Small intestine (tissue), 7 donors: ENCODE measurements around the gene HOXA6. TPM values are rescaled to one million over a fixed set of nuclear protein-coding genes. Genes with fewer than 3 reads are reported as not detected.

Experiments
- DNase-seq, 2 donors: peaks; one replicate each; pipeline versions ENCODE4 v3.0.0 to v3.0.0-alpha.2; 2013
- FAIRE-seq: peaks from 2 replicates; lab custom pipeline; 2012; peaks lifted over from hg19 to GRCh38; lab: Jason Lieb, UNC
- H3K27ac ChIP-seq, 3 donors: one replicate each; pipeline ENCODE4 v1.5.1; 2013; ENCODE audit warnings: low read length in 2 of 3, mild to moderate bottlenecking in 2 of 3, control low read depth in 1 of 3, inconsistent platforms in 1 of 3, low read depth in 1 of 3, moderate library complexity in 1 of 3
- H3K27me3 ChIP-seq, 3 donors: one replicate each; pipeline ENCODE4 v1.6.1; 2013; ENCODE audit warnings: low read length in 3 of 3, inconsistent platforms in 1 of 3; ENCODE audit not compliant: control insufficient read depth in 3 of 3, insufficient read depth in 3 of 3
- H3K36me3 ChIP-seq, 3 donors: one replicate each; pipeline ENCODE4 v1.6.1; 2013; ENCODE audit warnings: low read length in 3 of 3, inconsistent platforms in 1 of 3, low read depth in 1 of 3, mild to moderate bottlenecking in 1 of 3, moderate library complexity in 1 of 3; ENCODE audit not compliant: control insufficient read depth in 3 of 3, insufficient read depth in 2 of 3
- H3K4me1 ChIP-seq, 3 donors: one replicate each; pipeline ENCODE4 v1.6.1; 2013; ENCODE audit warnings: low read length in 2 of 3, inconsistent platforms in 1 of 3, low read depth in 1 of 3, mild to moderate bottlenecking in 1 of 3, moderate library complexity in 1 of 3; ENCODE audit not compliant: control insufficient read depth in 3 of 3, insufficient read depth in 2 of 3
- H3K4me3 ChIP-seq, 3 donors: one replicate each; pipeline ENCODE4 v1.5.1; 2013; ENCODE audit warnings: low read length in 3 of 3, control low read depth in 1 of 3, inconsistent platforms in 1 of 3, low read depth in 1 of 3, mild to moderate bottlenecking in 1 of 3, moderate library complexity in 1 of 3
- H3K9me3 ChIP-seq, 2 donors: one replicate each; pipeline ENCODE4 v1.6.1; 2013; ENCODE audit warnings: low read depth in 1 of 2, low read length in 1 of 2; ENCODE audit not compliant: control insufficient read depth in 2 of 2, insufficient read depth in 1 of 2
- WGBS, 3 donors: extraction: QIAGEN DNeasy Blood & Tissue Kit; methylation state at CpG; one replicate each; pipeline ENCODE4 v1.1.7; 2013; 5-methylcytosine and 5-hydroxymethylcytosine counted together
- polyA plus RNA-seq, 4 donors: library from polyadenylated mRNA; stranded (reverse) in 3 of 4; unstranded in 1 of 4; fragments of 200-250 nt in 3 of 4; fragments of 120-200 nt in 1 of 4; gene quantifications; one replicate each; pipeline versions ENCODE4 v1.2.1 to v1.2.3, GENCODE V29; 2013
- donor health status: healthy with polysubstance abuse.
- donor health status: control.
- donor health status: control.
- donor health status: Bipolar disorder and iron deficiency.
- donor health status: healthy.

Gene HOXA6
- polyA plus RNA-seq, 4 donors, result 0.46 to 29.7 (median 0.81) TPM; not detected in 1

- Histone ChIP-seq H3K36me3 (peaks cover 0 to 30% (median 0%) of the 10 kb centered on the region in 3 donors), H3K27ac (peak overlapping the region in 2 of 3 donors; percentile 73 to 96), H3K4me1 (peaks cover 0 to 37% (median 3%) of the 10 kb centered on the region in 3 donors), H3K4me3 (no peak overlapping the region), H3K27me3 (peaks cover 0 to 72% (median 2%) of the 10 kb centered on the region in 3 donors), H3K9me3 (no peaks in the 10 kb centered on the region)
- 78 to 88% (median 81%) methylated on average over 4 of the region's 4 CpGs for WGBS, 3 donors
- FAIRE-seq (no peak), DNase-seq (no peak)
Observed at GRCh38 chr7:27109466-27110185, 37.9 kb downstream of the HOXA6 start.

GRCh38 chr7:27108390-27109127 is 39.0 kb downstream of the HOXA6 start:
- Histone ChIP-seq H3K4me1 (peaks cover 0 to 34% (median 3%) of the 10 kb centered on the region in 3 donors), H3K27me3 (peaks cover 0 to 76% (median 2%) of the 10 kb centered on the region in 3 donors), H3K4me3 (peak overlapping the region in 1 of 3 donors; percentile 27)

GRCh38 chr7:27107391-27108381 is 39.9 kb downstream of the HOXA6 start:
- no peak for FAIRE-seq
- H3K9me3 ChIP-seq, result no peaks in the 10 kb centered on the region
- H3K36me3 ChIP-seq, result peaks cover 0 to 30% (median 0%) of the 10 kb centered on the region in 3 donors
- 56 to 84% (median 74%) methylated on average over 46 to 47 of the region's 47 CpGs for WGBS, 3 donors
- H3K4me1 ChIP-seq, result peaks cover 0 to 31% (median 3%) of the 10 kb centered on the region in 3 donors
- peaks cover 0 to 79% (median 9%) of the 10 kb centered on the region in 3 donors for H3K27me3 ChIP-seq
- H3K4me3 ChIP-seq, result peak overlapping the region in 1 of 3 donors; percentile 27
- H3K27ac ChIP-seq, result peak overlapping the region; percentile 9 to 96 (median 73)
- DNase-seq, result peak in 1 of 2 donors; percentile 32

More at GRCh38 chr7:27108390-27109127, 39.0 kb downstream of the HOXA6 start:
- peaks cover 0 to 30% (median 0%) of the 10 kb centered on the region in 3 donors for H3K36me3 ChIP-seq
- DNase-seq, result peak in 1 of 2 donors; percentile 63
- H3K27ac ChIP-seq, result peak overlapping the region in 2 of 3 donors; percentile 73 to 96
- FAIRE-seq, result no peak
- WGBS, 3 donors, result 49 to 85% (median 66%) methylated on average over 38 to 41 of the region's 41 CpGs
- H3K9me3 ChIP-seq, result no peaks in the 10 kb centered on the region

GRCh38 chr7:27106901-27107240 is 40.7 kb downstream of the HOXA6 start:
- H3K4me3 ChIP-seq, result peak overlapping the region in 1 of 3 donors; percentile 20
- peaks cover 0 to 30% (median 0%) of the 10 kb centered on the region in 3 donors for H3K36me3 ChIP-seq
- WGBS, 3 donors, result 55 to 81% (median 69%) methylated on average over 14 of the region's 14 CpGs
- H3K27ac ChIP-seq, result peak overlapping the region in 2 of 3 donors; percentile 73 to 89
- H3K9me3 ChIP-seq, result no peaks in the 10 kb centered on the region
- H3K27me3 ChIP-seq, result peaks cover under 1 to 86% (median 11%) of the 10 kb centered on the region in 3 donors
- FAIRE-seq, result no peak
- DNase-seq, result no peak
- H3K4me1 ChIP-seq, result peaks cover 0 to 31% (median 3%) of the 10 kb centered on the region in 3 donors

GRCh38 chr7:27106181-27106900 is 41.2 kb downstream of the HOXA6 start:
- Histone ChIP-seq H3K4me3 (peak overlapping the region in 1 of 3 donors; percentile 20), H3K27me3 (peaks cover 5 to 90% (median 11%) of the 10 kb centered on the region in 3 donors), H3K27ac (peak overlapping the region in 2 of 3 donors; percentile 73 to 89), H3K4me1 (peaks cover 0 to 31% (median 3%) of the 10 kb centered on the region in 3 donors), H3K9me3 (no peaks in the 10 kb centered on the region), H3K36me3 (peaks cover 0 to 30% (median 0%) of the 10 kb centered on the region in 3 donors)
- DNase-seq (peak in 1 of 2 donors; percentile 41), FAIRE-seq (no peak)
- 48 to 77% (median 72%) methylated on average over 44 of the region's 44 CpGs for WGBS, 3 donors

GRCh38 chr7:27105301-27106031 is 42.1 kb downstream of the HOXA6 start:
- peaks cover 0 to 33% (median 0%) of the 10 kb centered on the region in 3 donors for H3K36me3 ChIP-seq
- no peak for FAIRE-seq
- peak overlapping the region in 1 of 3 donors; percentile 20 for H3K4me3 ChIP-seq
- no peaks in the 10 kb centered on the region for H3K9me3 ChIP-seq
- peaks cover 2 to 24% (median 3%) of the 10 kb centered on the region in 3 donors for H3K4me1 ChIP-seq
- 73 to 77% (median 75%) methylated on average over 13 of the region's 13 CpGs for WGBS, 3 donors
- peaks cover 5 to 90% (median 11%) of the 10 kb centered on the region in 3 donors for H3K27me3 ChIP-seq
- peak overlapping the region in 2 of 3 donors; percentile 73 to 89 for H3K27ac ChIP-seq
- peak in 1 of 2 donors; percentile 21 for DNase-seq
